H9 (cell line): Measurements from ENCODE around the gene GAL3ST2. TPM values are rescaled to one million over a fixed set of nuclear protein-coding genes. Genes with fewer than 3 reads are reported as not detected.

Experiments used
- DNase-seq: peaks from one replicate; pipeline ENCODE4 v3.0.0-alpha.2; 2017
- H2AFZ ChIP-seq: one replicate; pipeline ENCODE4 v1.6.1; 2013; ENCODE audit warnings: mild to moderate bottlenecking, low read length, control low read depth, moderate library complexity
- H2AK5ac ChIP-seq: 2 replicates; pipeline ENCODE4 v1.6.1; 2013; ENCODE audit warnings: low read length, control low read depth, mixed read lengths; ENCODE audit not compliant: insufficient read length
- H2BK120ac ChIP-seq: one replicate; pipeline ENCODE4 v1.6.1; 2013; ENCODE audit warnings: low read depth, mild to moderate bottlenecking, low read length, control low read depth, inconsistent platforms; ENCODE audit not compliant: poor library complexity, severe bottlenecking
- H2BK12ac ChIP-seq: 2 replicates; pipeline ENCODE4 v1.6.1; 2013; ENCODE audit warnings: low read length, control low read depth, mixed read lengths, low read depth; ENCODE audit not compliant: insufficient read length
- H2BK15ac ChIP-seq: 2 replicates; pipeline ENCODE4 v1.6.1; 2013; ENCODE audit warnings: low read depth, low read length, control low read depth
- H2BK20ac ChIP-seq: one replicate; pipeline ENCODE4 v1.6.1; 2013; ENCODE audit warnings: low read depth, mild to moderate bottlenecking, low read length, control low read depth, inconsistent platforms; ENCODE audit not compliant: poor library complexity, severe bottlenecking
- H2BK5ac ChIP-seq: 2 replicates; pipeline ENCODE4 v1.6.1; 2013; ENCODE audit warnings: low read length, control low read depth, mixed read lengths; ENCODE audit not compliant: insufficient read length
- H3K14ac ChIP-seq: 2 replicates; pipeline ENCODE4 v1.6.1; 2013; ENCODE audit warnings: low read length, control low read depth; ENCODE audit not compliant: insufficient read depth
- H3K18ac ChIP-seq: 2 replicates; pipeline ENCODE4 v1.6.1; 2013; ENCODE audit warnings: low read depth, mild to moderate bottlenecking, mixed read lengths, low read length, control low read depth; ENCODE audit not compliant: insufficient read length
- H3K23ac ChIP-seq: 2 replicates; pipeline ENCODE4 v1.6.1; 2013; ENCODE audit warnings: low read length, control low read depth, mixed read lengths, low read depth; ENCODE audit not compliant: insufficient read length
- H3K23me2 ChIP-seq: 2 replicates; pipeline ENCODE4 v1.6.1; 2013; ENCODE audit warnings: low read depth, mild to moderate bottlenecking, mixed read lengths, low read length, control low read depth; ENCODE audit not compliant: insufficient read length, poor library complexity, severe bottlenecking
- H3K27ac ChIP-seq: 2 replicates; pipeline ENCODE4 v1.5.1; 2013; ENCODE audit warnings: low read length, control low read depth, mixed read lengths, low read depth; ENCODE audit not compliant: insufficient read length
- H3K27me3 ChIP-seq: 2 replicates; pipeline ENCODE4 v1.6.1; 2013; ENCODE audit warnings: low read length, control low read depth, inconsistent platforms; ENCODE audit not compliant: insufficient read depth
- H3K4ac ChIP-seq: 2 replicates; pipeline ENCODE4 v1.6.1; 2013; ENCODE audit warnings: low read depth, mild to moderate bottlenecking, control low read depth, inconsistent platforms, low read length, moderate library complexity
- H3K4me1 ChIP-seq: 2 replicates; pipeline ENCODE4 v1.6.1; 2013; ENCODE audit warnings: low read length, control low read depth, inconsistent platforms; ENCODE audit not compliant: insufficient read depth
- H3K4me2 ChIP-seq: 2 replicates; pipeline ENCODE4 v1.6.1; 2013; ENCODE audit warnings: low read length, control low read depth, mixed read lengths; ENCODE audit not compliant: insufficient read length, insufficient read depth
- H3K56ac ChIP-seq: 2 replicates; pipeline ENCODE4 v1.6.1; 2013; ENCODE audit warnings: low read depth, mild to moderate bottlenecking, mixed read lengths, low read length, control low read depth; ENCODE audit not compliant: insufficient read length
- H3K79me1 ChIP-seq: 2 replicates; pipeline ENCODE4 v1.6.1; 2013; ENCODE audit warnings: low read depth, mild to moderate bottlenecking, moderate library complexity, low read length, control low read depth, inconsistent platforms; ENCODE audit not compliant: insufficient read depth, poor library complexity, severe bottlenecking
- H3K79me2 ChIP-seq: 2 replicates; pipeline ENCODE4 v1.6.1; 2013; ENCODE audit warnings: low read length, control low read depth, inconsistent platforms; ENCODE audit not compliant: insufficient read depth
- H3K9ac ChIP-seq: 2 replicates; pipeline ENCODE4 v1.6.1; 2013; ENCODE audit warnings: low read length, control low read depth, mixed read lengths; ENCODE audit not compliant: insufficient read length; ENCODE audit errors: extremely low read depth
- H3K9me3 ChIP-seq: one replicate; pipeline ENCODE4 v1.6.1; 2013; ENCODE audit warnings: low read depth, low read length, inconsistent platforms; ENCODE audit not compliant: control insufficient read depth
- H3T11ph ChIP-seq: one replicate; pipeline ENCODE4 v1.6.1; 2013; ENCODE audit warnings: mild to moderate bottlenecking, low read length, control low read depth, inconsistent platforms
- H4K20me1 ChIP-seq: one replicate; pipeline ENCODE4 v1.6.1; 2013; ENCODE audit not compliant: control insufficient read depth, insufficient read length, insufficient read depth
- H4K5ac ChIP-seq: 2 replicates; pipeline ENCODE4 v1.6.1; 2013; ENCODE audit warnings: low read depth, mild to moderate bottlenecking, mixed read lengths, low read length, control low read depth; ENCODE audit not compliant: insufficient read length
- H4K8ac ChIP-seq: replicated peaks from 2 replicates; pipeline ENCODE4 v1.6.1; 2013; ENCODE audit warnings: low read length, control low read depth, mixed read lengths, low read depth; ENCODE audit not compliant: insufficient read length
- H4K91ac ChIP-seq: 2 replicates; pipeline ENCODE4 v1.6.1; 2013; ENCODE audit warnings: low read depth, mild to moderate bottlenecking, moderate library complexity, mixed read lengths, low read length, control low read depth; ENCODE audit not compliant: insufficient read length
- H3K27ac Mint-ChIP-seq, 3 experiments: 2 replicates in 2 of 3; 3 replicates in 1 of 3; pipeline ENCODE4 v1.8.0; 2020 to 2021; ENCODE audit warnings: mixed read lengths in 3 of 3, mild to moderate bottlenecking in 1 of 3, moderate library complexity in 1 of 3
- H3K27me3 Mint-ChIP-seq: 2 replicates; pipeline ENCODE4 v1.8.0; 2021; ENCODE audit warnings: low read depth, mild to moderate bottlenecking, moderate library complexity, mixed read lengths
- H3K36me3 Mint-ChIP-seq, 3 experiments: 2 replicates in 2 of 3; 3 replicates in 1 of 3; pipeline ENCODE4 v1.8.0; 2020 to 2021; ENCODE audit warnings: low read depth in 3 of 3, mixed read lengths in 3 of 3; ENCODE audit not compliant: insufficient read depth in 1 of 3
- H3K4me1 Mint-ChIP-seq, 2 experiments: 2 replicates each; pipeline ENCODE4 v1.8.0; 2020; ENCODE audit warnings: mixed read lengths in 2 of 2
- H3K4me3 Mint-ChIP-seq, 2 experiments: 2 replicates in 1 of 2; 3 replicates in 1 of 2; pipeline ENCODE4 v1.8.0; 2020 to 2021; ENCODE audit warnings: mild to moderate bottlenecking in 2 of 2, mixed read lengths in 2 of 2, moderate library complexity in 1 of 2
- H3K9me3 Mint-ChIP-seq, 2 experiments: 2 replicates in 1 of 2; 3 replicates in 1 of 2; pipeline ENCODE4 v1.8.0; 2020; ENCODE audit warnings: mild to moderate bottlenecking in 2 of 2, mixed read lengths in 2 of 2, moderate library complexity in 1 of 2
- WGBS: extraction: QIAGEN DNeasy Blood & Tissue Kit; methylation state at CpG from one replicate; pipeline ENCODE4 v1.1.7; 2013; ENCODE audit warnings: missing lambda C conversion rate, low lambda C conversion rate, mixed read lengths; ENCODE audit not compliant: insufficient read length; ENCODE audit errors: extremely low coverage; 5-methylcytosine and 5-hydroxymethylcytosine counted together
- total RNA-seq: library from RNA; stranded (reverse); gene quantifications from 2 replicates; pipeline ENCODE4 v1.2.1, GENCODE V29; 2021
- TF ChIP-seq, protein P1 (sequence below): fragments of 200-600 bp; sonication (generic); conservative IDR thresholded peaks from 3 replicates; pipeline ENCODE4 v1.8.0; 2021; ENCODE audit warnings: antibody characterized with exemption, mild to moderate bottlenecking

Gene GAL3ST2
- total RNA-seq, 1 experiment from 2014 or later = 0.33 TPM

DNA sequence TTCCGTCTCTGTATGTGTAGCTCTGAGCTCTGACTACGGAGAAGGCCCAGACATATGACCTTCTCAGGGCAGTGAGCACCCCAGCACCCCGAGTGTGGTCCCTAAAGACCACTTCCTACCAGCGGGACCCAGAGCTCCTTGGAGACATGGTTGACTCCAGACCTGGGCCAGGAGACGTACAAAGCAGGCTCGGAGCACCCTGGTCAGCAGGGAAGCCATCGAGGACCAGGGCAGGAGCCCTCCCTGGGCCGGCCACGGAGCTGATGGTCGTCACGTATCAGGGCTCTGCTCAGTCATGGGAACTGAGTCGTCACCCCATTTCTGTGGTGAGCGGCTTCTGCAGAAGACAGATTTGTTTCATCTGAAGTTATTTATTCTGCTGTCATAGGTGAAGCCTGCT is 19.6 kb downstream of the GAL3ST2 start:
- no peak overlapping the region for H3K27ac Mint-ChIP-seq
- Histone ChIP-seq H3K14ac (no peak overlapping the region), H3K27ac (no peak overlapping the region), H2AK5ac (no peak overlapping the region), H3K9me3 (no peaks in the 10 kb centered on the region), H2BK5ac (no peak overlapping the region), H4K5ac (no peak overlapping the region), H3T11ph (no peak overlapping the region), H3K18ac (no peak overlapping the region), H2BK20ac (no peak overlapping the region), H2BK12ac (no peak overlapping the region), H4K20me1 (no peaks in the 10 kb centered on the region), H3K4me2 (no peak overlapping the region), H2AFZ (no peak overlapping the region), H3K4ac (no peak overlapping the region), H3K9ac (no peak overlapping the region), H2BK15ac (no peak overlapping the region), H3K23ac (no peak overlapping the region), H3K79me1 (no peaks in the 10 kb centered on the region), H3K23me2 (no peaks in the 10 kb centered on the region), H3K4me1 (no peaks in the 10 kb centered on the region), H3K27me3 (no peaks in the 10 kb centered on the region), H2BK120ac (no peak overlapping the region), H3K79me2 (no peaks in the 10 kb centered on the region), H3K56ac (no peak overlapping the region), H4K91ac (no peak overlapping the region), H4K8ac (no peak overlapping the region)
- H3K9me3 Mint-ChIP-seq = peaks cover 6 to 8% of the 10 kb centered on the region in 2 experiments; a peak in 4 of 5 replicates
- TF ChIP-seq, protein P1, sequence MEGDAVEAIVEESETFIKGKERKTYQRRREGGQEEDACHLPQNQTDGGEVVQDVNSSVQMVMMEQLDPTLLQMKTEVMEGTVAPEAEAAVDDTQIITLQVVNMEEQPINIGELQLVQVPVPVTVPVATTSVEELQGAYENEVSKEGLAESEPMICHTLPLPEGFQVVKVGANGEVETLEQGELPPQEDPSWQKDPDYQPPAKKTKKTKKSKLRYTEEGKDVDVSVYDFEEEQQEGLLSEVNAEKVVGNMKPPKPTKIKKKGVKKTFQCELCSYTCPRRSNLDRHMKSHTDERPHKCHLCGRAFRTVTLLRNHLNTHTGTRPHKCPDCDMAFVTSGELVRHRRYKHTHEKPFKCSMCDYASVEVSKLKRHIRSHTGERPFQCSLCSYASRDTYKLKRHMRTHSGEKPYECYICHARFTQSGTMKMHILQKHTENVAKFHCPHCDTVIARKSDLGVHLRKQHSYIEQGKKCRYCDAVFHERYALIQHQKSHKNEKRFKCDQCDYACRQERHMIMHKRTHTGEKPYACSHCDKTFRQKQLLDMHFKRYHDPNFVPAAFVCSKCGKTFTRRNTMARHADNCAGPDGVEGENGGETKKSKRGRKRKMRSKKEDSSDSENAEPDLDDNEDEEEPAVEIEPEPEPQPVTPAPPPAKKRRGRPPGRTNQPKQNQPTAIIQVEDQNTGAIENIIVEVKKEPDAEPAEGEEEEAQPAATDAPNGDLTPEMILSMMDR = no peak
- H3K36me3 Mint-ChIP-seq = peaks cover 0 to 3% (median 2%) of the 10 kb centered on the region in 3 experiments; a peak in 1 of 7 replicates
- no peak overlapping the region for H3K4me3 Mint-ChIP-seq
- WGBS = no CpG with 5 or more reads among the region's 13 CpGs
- peaks cover 9 to 16% of the 10 kb centered on the region in 2 experiments for H3K4me1 Mint-ChIP-seq
- H3K27me3 Mint-ChIP-seq = peaks cover under 1% of the 10 kb centered on the region
- no peak for DNase-seq
